OCI-LY3 (cell line): Measurements from ENCODE around the gene TYMP.

ENCODE experiments used
- CTCF ChIP-seq: fragments of 200-600, 300-600 bp; sonication (generic); IDR thresholded peaks from 2 replicates; pipeline ENCODE4 v1.5.1; 2014; ENCODE audit warnings: antibody characterized with exemption, low read length, low read depth
- EZH2phosphoT487 ChIP-seq: fragments of 200-600 bp; shearing (Covaris generic); IDR thresholded peaks from 2 replicates; pipeline ENCODE4 v1.6.1; 2018; ENCODE audit warnings: antibody characterized with exemption, mixed run types, low read depth

- no peak for TF ChIP-seq CTCF
- no peak for TF ChIP-seq EZH2phosphoT487
Observed at GRCh38 chr22:50544746-50545253, 15.0 kb upstream of the TYMP start.
